ENCODE results near the gene FGF14. TPM values are rescaled to one million over a fixed set of nuclear protein-coding genes. Genes with fewer than 3 reads are reported as not detected.

Gene FGF14
- polyA plus RNA-seq, 1 of the 3 experiments (the other 2 are of a cell fraction) = 0.20 TPM

DNA sequence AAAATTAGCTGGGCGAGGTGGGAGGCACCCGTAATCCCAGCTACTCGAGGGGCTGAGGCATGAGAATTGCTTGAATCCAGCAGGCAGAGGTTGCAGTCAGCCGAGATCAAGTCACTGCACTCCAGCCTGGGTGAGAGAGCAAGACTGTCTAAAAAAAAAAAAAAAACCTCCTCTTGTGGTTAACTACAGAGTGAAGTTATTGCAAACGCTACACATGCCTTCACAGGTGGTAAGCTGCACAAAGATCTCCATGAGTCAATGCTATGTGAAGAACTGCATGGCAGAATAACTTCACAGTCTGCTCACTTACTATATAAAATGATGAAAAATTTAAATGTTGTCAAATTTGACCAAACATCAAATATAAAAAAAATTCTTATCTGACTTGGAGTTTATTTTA, 436.8 kb downstream of the FGF14 start (continued):
- TF ChIP-seq, protein P1, sequence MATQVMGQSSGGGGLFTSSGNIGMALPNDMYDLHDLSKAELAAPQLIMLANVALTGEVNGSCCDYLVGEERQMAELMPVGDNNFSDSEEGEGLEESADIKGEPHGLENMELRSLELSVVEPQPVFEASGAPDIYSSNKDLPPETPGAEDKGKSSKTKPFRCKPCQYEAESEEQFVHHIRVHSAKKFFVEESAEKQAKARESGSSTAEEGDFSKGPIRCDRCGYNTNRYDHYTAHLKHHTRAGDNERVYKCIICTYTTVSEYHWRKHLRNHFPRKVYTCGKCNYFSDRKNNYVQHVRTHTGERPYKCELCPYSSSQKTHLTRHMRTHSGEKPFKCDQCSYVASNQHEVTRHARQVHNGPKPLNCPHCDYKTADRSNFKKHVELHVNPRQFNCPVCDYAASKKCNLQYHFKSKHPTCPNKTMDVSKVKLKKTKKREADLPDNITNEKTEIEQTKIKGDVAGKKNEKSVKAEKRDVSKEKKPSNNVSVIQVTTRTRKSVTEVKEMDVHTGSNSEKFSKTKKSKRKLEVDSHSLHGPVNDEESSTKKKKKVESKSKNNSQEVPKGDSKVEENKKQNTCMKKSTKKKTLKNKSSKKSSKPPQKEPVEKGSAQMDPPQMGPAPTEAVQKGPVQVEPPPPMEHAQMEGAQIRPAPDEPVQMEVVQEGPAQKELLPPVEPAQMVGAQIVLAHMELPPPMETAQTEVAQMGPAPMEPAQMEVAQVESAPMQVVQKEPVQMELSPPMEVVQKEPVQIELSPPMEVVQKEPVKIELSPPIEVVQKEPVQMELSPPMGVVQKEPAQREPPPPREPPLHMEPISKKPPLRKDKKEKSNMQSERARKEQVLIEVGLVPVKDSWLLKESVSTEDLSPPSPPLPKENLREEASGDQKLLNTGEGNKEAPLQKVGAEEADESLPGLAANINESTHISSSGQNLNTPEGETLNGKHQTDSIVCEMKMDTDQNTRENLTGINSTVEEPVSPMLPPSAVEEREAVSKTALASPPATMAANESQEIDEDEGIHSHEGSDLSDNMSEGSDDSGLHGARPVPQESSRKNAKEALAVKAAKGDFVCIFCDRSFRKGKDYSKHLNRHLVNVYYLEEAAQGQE (IDR thresholded peaks at IDR 0.05; ENCODE audit: low read depth, low read length) = no peak
- no peak for TF ChIP-seq FOXJ3 (CRISPR knock-in tag; IDR thresholded peaks at IDR 0.05)
- no peak for TF ChIP-seq NRF1 (IDR thresholded peaks at IDR 0.05; ENCODE audit: low read depth, low read length)
- no peak for TF ChIP-seq SMC3 (IDR thresholded peaks at IDR 0.05; ENCODE audit: low read depth, low read length)
- TF ChIP-seq SIN3A (IDR thresholded peaks at IDR 0.05; ENCODE audit: borderline replicate concordance, low read depth, low read length) = no peak
- TF ChIP-seq MXI1 (IDR thresholded peaks at IDR 0.05; ENCODE audit: low read depth, low read length) = no peak
- TF ChIP-seq ELF1 (IDR thresholded peaks at IDR 0.05) = no peak
- no peak for TF ChIP-seq RFX5 (IDR thresholded peaks at IDR 0.05; ENCODE audit: low read length)

DNA sequence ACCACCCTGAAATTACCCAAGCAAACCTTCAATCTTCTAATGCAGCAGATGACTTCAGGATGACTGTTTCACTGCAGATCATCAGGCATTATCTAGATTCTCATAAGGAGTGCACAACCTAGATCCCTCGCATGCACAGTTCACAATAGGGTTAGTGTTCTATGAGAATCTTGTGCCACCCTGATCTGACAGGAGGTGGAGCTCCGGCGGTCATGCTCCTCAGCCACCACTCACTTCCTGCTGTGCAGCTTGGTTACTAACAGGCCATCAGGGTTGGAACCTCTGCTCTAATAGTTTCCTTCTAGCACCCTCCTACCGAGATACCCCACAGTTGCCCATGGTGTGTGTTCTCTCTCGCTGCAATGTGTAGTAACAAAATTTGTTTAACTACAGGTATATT, 442.8 kb downstream of the FGF14 start:
- Histone ChIP-seq H4K20me1 (ENCODE audit: insufficient read depth) (no peaks in the 10 kb centered on the region), H3K79me2 (ENCODE audit: insufficient read depth) (no peaks in the 10 kb centered on the region), H3K4me2 (no peak overlapping the region), H3K9ac (no peak overlapping the region), H3K4me3 (ENCODE audit: low read depth in 2 of 2, low read length in 1 of 2) (no peak overlapping the region), H3K27me3 (ENCODE audit: insufficient read depth) (no peaks in the 10 kb centered on the region), H3K9me3 (no peaks in the 10 kb centered on the region), H3K36me3 (replicated peaks in 1 of 2; ENCODE audit: control insufficient read depth in 1 of 2, insufficient read depth in 2 of 2, low read length in 1 of 2) (no peaks in the 10 kb centered on the region), H3K9me2 (no peaks in the 10 kb centered on the region), H3K27ac (ENCODE audit: low read depth in 2 of 2, low read length in 1 of 2) (no peak overlapping the region), H3K4me1 (ENCODE audit: control insufficient read depth in 1 of 2, insufficient read depth in 2 of 2, low read depth in 1 of 2, low read length in 1 of 2) (no peaks in the 10 kb centered on the region; a peak in 1 of 4 replicates), H2AFZ (ENCODE audit: low read depth) (no peak overlapping the region), H3F3A (replicated peaks; ENCODE audit: insufficient read depth) (no peaks in the 10 kb centered on the region)
- no peak for DNase-seq
- TF ChIP-seq TCF12 (IDR thresholded peaks at IDR 0.05) (no peak), JUND (IDR thresholded peaks at IDR 0.05) (no peak), FOXJ3 (CRISPR knock-in tag; IDR thresholded peaks at IDR 0.05) (no peak), CHD2 (IDR thresholded peaks at IDR 0.05; ENCODE audit: low read length, partially characterized antibody) (no peak), SIN3A (IDR thresholded peaks at IDR 0.05; ENCODE audit: borderline replicate concordance, low read depth, low read length) (no peak), NFIC (IDR thresholded peaks at IDR 0.05; ENCODE audit: borderline replicate concordance) (no peak), TEAD4 (IDR thresholded peaks at IDR 0.05; ENCODE audit: borderline replicate concordance, insufficient read depth) (no peak), FOSL2 (IDR thresholded peaks at IDR 0.05; ENCODE audit: borderline replicate concordance, low read depth) (no peak), YY1 (IDR thresholded peaks at IDR 0.05; ENCODE audit: low read depth) (no peak), POLR2AphosphoS5 (IDR thresholded peaks at IDR 0.05; ENCODE audit: low read depth, low read length) (no peak), EP300 (IDR thresholded peaks at IDR 0.05; ENCODE audit: borderline replicate concordance in 1 of 2, low read depth in 1 of 2, low read length in 1 of 2) (no peak), CTCF (IDR thresholded peaks at IDR 0.05) (no peak), RCOR1 (IDR thresholded peaks at IDR 0.05; ENCODE audit: low read length) (no peak), EZH2phosphoT487 (IDR thresholded peaks at IDR 0.05; ENCODE audit: borderline replicate concordance, low read depth) (no peak), SMC3 (IDR thresholded peaks at IDR 0.05; ENCODE audit: low read depth, low read length) (no peak)
- TF ChIP-seq, protein P2, sequence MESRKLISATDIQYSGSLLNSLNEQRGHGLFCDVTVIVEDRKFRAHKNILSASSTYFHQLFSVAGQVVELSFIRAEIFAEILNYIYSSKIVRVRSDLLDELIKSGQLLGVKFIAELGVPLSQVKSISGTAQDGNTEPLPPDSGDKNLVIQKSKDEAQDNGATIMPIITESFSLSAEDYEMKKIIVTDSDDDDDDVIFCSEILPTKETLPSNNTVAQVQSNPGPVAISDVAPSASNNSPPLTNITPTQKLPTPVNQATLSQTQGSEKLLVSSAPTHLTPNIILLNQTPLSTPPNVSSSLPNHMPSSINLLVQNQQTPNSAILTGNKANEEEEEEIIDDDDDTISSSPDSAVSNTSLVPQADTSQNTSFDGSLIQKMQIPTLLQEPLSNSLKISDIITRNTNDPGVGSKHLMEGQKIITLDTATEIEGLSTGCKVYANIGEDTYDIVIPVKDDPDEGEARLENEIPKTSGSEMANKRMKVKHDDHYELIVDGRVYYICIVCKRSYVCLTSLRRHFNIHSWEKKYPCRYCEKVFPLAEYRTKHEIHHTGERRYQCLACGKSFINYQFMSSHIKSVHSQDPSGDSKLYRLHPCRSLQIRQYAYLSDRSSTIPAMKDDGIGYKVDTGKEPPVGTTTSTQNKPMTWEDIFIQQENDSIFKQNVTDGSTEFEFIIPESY (IDR thresholded peaks at IDR 0.05; ENCODE audit: borderline replicate concordance, low read depth) = no peak
- TF ChIP-seq, protein P3, sequence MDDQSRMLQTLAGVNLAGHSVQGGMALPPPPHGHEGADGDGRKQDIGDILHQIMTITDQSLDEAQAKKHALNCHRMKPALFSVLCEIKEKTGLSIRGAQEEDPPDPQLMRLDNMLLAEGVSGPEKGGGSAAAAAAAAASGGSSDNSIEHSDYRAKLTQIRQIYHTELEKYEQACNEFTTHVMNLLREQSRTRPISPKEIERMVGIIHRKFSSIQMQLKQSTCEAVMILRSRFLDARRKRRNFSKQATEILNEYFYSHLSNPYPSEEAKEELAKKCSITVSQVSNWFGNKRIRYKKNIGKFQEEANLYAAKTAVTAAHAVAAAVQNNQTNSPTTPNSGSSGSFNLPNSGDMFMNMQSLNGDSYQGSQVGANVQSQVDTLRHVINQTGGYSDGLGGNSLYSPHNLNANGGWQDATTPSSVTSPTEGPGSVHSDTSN (IDR thresholded peaks at IDR 0.05) = no peak
- ChIA-PET POLR2A (interaction anchor here (0.6 kb wide), 1 partner anchor 692 kb away, joined by 3 read pairs; no protein-coding TSS in a partner anchor), CTCF (no interaction called here)
- 83% methylated on average over 5 of the region's 5 CpGs for WGBS (ENCODE audit: low lambda C conversion rate)

All from SK-N-SH (cell line).